Kidney (tissue), 14 donors: ENCODE results near the gene ATG2B. TPM values are rescaled to one million over a fixed set of nuclear protein-coding genes. Genes with fewer than 3 reads are reported as not detected.
A peak's percentile ranks its signal among the peaks of the same experiment; 100 is the strongest.

ENCODE experiments used
- DNase-seq, 5 donors: peaks; one replicate each; pipeline ENCODE4 v3.0.0-alpha.2; 2013 to 2020
- FAIRE-seq: peaks from 2 replicates; lab custom pipeline; 2012; peaks lifted over from hg19 to GRCh38; lab: Jason Lieb, UNC
- H3K27ac ChIP-seq, 2 donors: one replicate each; pipeline ENCODE4 v1.7.0; 2013; ENCODE audit warnings: low read depth in 2 of 2, low read length in 2 of 2, inconsistent platforms in 1 of 2
- H3K27me3 ChIP-seq: one replicate; pipeline ENCODE4 v1.7.1; 2013; ENCODE audit warnings: low read length, inconsistent platforms; ENCODE audit not compliant: control insufficient read depth, insufficient read depth
- H3K36me3 ChIP-seq, 3 donors: one replicate each; pipeline versions ENCODE4 v1.7.0 to v1.7.1; 2013; ENCODE audit warnings: low read length in 3 of 3, control low read depth in 1 of 3, inconsistent platforms in 1 of 3; ENCODE audit not compliant: insufficient read depth in 3 of 3, control insufficient read depth in 2 of 3
- H3K4me1 ChIP-seq, 3 donors: one replicate each; pipeline versions ENCODE4 v1.7.0 to v1.7.1; 2013; ENCODE audit warnings: low read length in 3 of 3, inconsistent platforms in 1 of 3, low read depth in 1 of 3; ENCODE audit not compliant: control insufficient read depth in 2 of 3, insufficient read depth in 2 of 3
- H3K4me3 ChIP-seq, 3 donors: one replicate each; pipeline versions ENCODE4 v1.7.0 to v1.8.1; 2013; ENCODE audit warnings: low read length in 3 of 3, control low read depth in 1 of 3, inconsistent platforms in 1 of 3
- H3K9ac ChIP-seq, 3 donors: one replicate each; pipeline versions ENCODE4 v1.7.0 to v1.7.1; 2013; ENCODE audit warnings: low read length in 3 of 3, control low read depth in 1 of 3, inconsistent platforms in 1 of 3
- H3K9me3 ChIP-seq, 3 donors: one replicate each; pipeline versions ENCODE4 v1.7.0 to v1.7.1; 2013; ENCODE audit warnings: low read length in 3 of 3, control low read depth in 1 of 3, inconsistent platforms in 1 of 3; ENCODE audit not compliant: control insufficient read depth in 2 of 3, insufficient read depth in 1 of 3
- CTCF ChIP-seq: IDR thresholded peaks from 3 replicates; pipeline ENCODE4 v1.5.1; 2012; ENCODE audit warnings: mild to moderate bottlenecking, moderate library complexity, borderline replicate concordance; ENCODE audit not compliant: insufficient read depth; ENCODE audit errors: extremely low read depth
- intact Hi-C: fragments of 100-400 bp; cut with DNase I; formaldehyde crosslinking; loops from one replicate; pipeline ENCODE4 v1.11.1; 2022
- polyA plus RNA-seq: library from polyadenylated mRNA; stranded (reverse); fragments of 350-450 nt; fragmentation: Illumina TruSeq; extraction: RNeasy Lipid Tissue Mini Kit (QIAGEN cat#74804); gene quantifications from one replicate; pipeline ENCODE4 v1.2.3, GENCODE V29; 2014; ENCODE audit warnings: low read depth, low replicate concordance; ENCODE audit not compliant: insufficient read depth
- total RNA-seq: library from RNA; stranded (reverse); fragmentation: NEBNext Ultra II Directional; extraction: Animal tissue kit (Norgen Biotek cat#: 25700); gene quantifications from one replicate; pipeline ENCODE4 v1.2.1, GENCODE V29; 2021
- donor health status: control.
- donor health status: control.
- donor health status: control.
- donor health status: control.
- donor health status: control.
- donor health status: DM: yes; HTN: yes; CAD: no.
- donor health status: Normal renal cell carcinoma (clear cell type).

The ATG2B gene
- total and polyA plus RNA-seq, 2 donors from 2014 or later: 3.8 to 35.8 TPM

GRCh38 chr14:96303981-96304380, 59.2 kb downstream of the ATG2B start:
- no peaks in the 10 kb centered on the region for H3K27me3 ChIP-seq
- no peak overlapping the region for H3K27ac ChIP-seq
- FAIRE-seq (no peak), DNase-seq (peak in 1 of 5 donors; percentile 14)
- no peak overlapping the region for H3K9ac ChIP-seq
- intact Hi-C loops: loop anchor here (10.0 kb wide), 1 partner anchor 111 kb away; no protein-coding TSS in a partner anchor
- peaks cover 0 to 6% (median 2%) of the 10 kb centered on the region in 3 donors for H3K4me1 ChIP-seq
- H3K36me3 ChIP-seq: peaks cover 5 to 39% (median 16%) of the 10 kb centered on the region in 3 donors
- H3K4me3 ChIP-seq: no peak overlapping the region
- no peak for TF ChIP-seq CTCF
- no peaks in the 10 kb centered on the region for H3K9me3 ChIP-seq

GRCh38 chr14:96299441-96299840, 63.7 kb downstream of the ATG2B start:
- Histone ChIP-seq H3K9ac (no peak overlapping the region), H3K4me1 (no peaks in the 10 kb centered on the region), H3K27ac (no peak overlapping the region), H3K27me3 (no peaks in the 10 kb centered on the region), H3K4me3 (no peak overlapping the region), H3K9me3 (no peaks in the 10 kb centered on the region), H3K36me3 (peaks cover 0 to 33% (median 13%) of the 10 kb centered on the region in 3 donors)
- no peak for FAIRE-seq
- peak in 1 of 5 donors; percentile 12 for DNase-seq
- intact Hi-C loops: no loop called here
- TF ChIP-seq CTCF: no peak

- no peak for FAIRE-seq
- no peak for DNase-seq
- TF ChIP-seq CTCF: no peak
- intact Hi-C loops: no loop called here
- H3K4me3 ChIP-seq: no peak overlapping the region
- peaks cover under 1 to 35% (median 9%) of the 10 kb centered on the region in 3 donors for H3K36me3 ChIP-seq
- no peaks in the 10 kb centered on the region for H3K27me3 ChIP-seq
- H3K9ac ChIP-seq: no peak overlapping the region
- H3K4me1 ChIP-seq: no peaks in the 10 kb centered on the region
- no peak overlapping the region for H3K27ac ChIP-seq
- H3K9me3 ChIP-seq: no peaks in the 10 kb centered on the region
Measured at GRCh38 chr14:96297997-96298515, 65.1 kb downstream of the ATG2B start.
